Effector CD8-positive, alpha-beta T cell (primary cell): ENCODE results near the gene RIGI.
"Not testable (repeated sequence)": the region's sequence is repeated elsewhere in the genome, so short reads cannot be mapped to it uniquely, and the experiment has no call there.

ENCODE experiments used
- DNase-seq: peaks from one replicate; lab custom pipeline; 2025; lab: John Stamatoyannopoulos, UW
- total RNA-seq, 4 experiments: gene quantifications; one replicate each; lab custom pipeline; 2026; lab: John Stamatoyannopoulos, UW

Gene RIGI
- total RNA-seq, result 6.2 to 17.6 (median 12.3) reads per million in 4 experiments

DNA sequence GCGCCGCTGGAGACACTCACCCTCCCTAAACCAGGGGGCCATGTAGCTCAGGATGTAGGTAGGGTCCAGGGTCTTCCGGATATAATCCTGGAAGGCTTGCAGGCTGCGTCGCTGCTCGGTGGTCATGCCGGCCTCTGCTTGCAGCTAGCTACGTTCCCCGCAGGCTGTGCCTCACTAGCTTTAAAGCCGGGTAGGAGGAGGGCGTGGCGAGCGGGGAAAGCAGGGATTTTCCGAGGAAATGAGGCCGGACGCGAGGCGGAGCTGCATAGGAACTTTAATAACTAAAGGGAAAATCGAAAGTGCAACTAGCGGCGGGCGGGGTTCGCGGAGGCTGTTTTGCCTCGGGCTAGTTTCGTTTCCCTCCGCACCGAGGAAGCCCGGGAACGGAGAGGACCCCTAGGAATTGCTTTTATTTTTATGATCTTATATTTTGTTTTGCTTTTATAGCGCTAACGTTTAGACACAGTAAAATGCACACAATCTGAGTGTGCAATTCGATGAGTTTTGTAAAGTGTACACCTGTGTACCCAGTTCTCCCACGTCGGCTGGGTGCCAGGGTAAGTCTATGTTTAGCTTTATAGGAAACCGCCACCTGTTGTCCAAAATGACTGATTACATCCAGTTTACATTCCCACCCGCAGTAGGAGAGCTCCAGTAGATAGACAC is at the start of gene RIGI:
Gene RIGI, minus strand, starts transcription at position 156 of the 666 bp plus-strand sequence. Its CDS starts 30 bp downstream, at position 126.
- DNase-seq, result peak; percentile 84

DNA sequence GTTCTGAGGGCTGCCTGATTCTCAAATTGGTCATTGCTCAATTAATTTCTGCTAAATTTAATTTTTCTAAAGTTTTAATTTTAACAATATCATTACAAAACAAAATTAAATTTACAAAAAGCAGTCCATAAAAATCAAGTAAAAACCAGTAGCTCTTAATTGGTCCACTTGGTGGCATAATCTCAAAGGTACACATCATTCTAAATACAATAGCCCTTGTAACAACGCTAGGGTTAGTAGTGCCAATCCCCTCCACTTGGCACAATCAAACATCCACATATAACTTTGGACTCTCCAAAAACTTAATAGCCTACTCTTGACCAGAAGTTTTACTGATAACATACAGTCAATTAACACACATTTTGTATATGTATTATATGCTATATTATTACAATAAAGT is 48.9 kb upstream of the RIGI start:
- no peak for DNase-seq

DNA sequence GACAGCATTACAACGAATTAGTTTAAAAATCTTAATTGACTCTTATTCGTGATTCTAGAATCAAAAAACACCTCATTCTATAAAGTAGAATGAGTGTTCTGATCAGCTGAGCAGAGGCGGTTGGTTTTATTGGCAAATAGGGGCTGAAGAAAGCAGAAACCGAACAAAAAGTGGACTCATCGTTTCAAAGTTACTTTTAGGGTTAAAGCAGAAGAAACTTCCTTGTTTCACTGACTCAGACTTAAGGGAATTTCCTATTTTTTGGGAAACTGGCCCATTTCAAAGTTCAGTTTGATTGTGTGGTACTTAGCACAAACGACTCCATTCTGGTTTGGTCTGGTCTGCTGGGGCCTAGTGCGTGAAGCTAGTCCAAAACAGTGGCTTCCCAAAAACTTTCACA is 47.8 kb upstream of the RIGI start:
- DNase-seq, result no peak

DNA sequence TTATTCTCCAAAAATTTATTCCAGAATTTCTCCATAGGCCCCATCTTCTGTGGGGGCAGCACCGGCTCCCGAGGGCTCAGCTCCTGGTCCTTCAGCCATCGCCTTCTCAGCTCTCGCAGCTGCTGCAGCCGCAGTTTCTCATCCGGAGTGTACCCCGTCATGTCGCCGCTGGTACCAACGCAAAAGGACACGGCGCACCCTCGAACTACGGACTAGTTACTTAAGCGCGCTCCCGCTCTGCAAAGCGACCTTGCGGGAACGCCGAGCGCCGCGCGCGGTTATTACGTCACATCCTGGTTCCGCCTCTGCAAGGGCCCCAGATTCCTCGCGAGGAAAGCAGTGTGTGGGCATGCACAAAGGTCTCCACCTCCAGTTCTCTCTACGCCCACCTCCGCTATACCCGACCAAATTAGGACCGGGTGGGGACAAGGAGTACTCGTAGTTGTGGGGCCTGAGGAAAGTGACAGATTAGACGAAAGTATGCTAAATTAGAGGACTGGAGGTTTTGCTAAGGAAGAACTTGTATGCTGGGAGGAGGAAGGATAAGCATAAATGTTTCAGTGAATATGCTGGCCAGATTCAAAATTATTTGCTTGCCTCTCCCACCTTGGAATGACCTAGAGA is 47.0 kb upstream of the RIGI start, which contains the start of gene NDUFB6:
Gene NDUFB6, minus strand, starts transcription at position 260 of the 624 bp plus-strand sequence. Its CDS starts 99 bp downstream, at position 161.
- DNase-seq, result peak; percentile 90

DNA sequence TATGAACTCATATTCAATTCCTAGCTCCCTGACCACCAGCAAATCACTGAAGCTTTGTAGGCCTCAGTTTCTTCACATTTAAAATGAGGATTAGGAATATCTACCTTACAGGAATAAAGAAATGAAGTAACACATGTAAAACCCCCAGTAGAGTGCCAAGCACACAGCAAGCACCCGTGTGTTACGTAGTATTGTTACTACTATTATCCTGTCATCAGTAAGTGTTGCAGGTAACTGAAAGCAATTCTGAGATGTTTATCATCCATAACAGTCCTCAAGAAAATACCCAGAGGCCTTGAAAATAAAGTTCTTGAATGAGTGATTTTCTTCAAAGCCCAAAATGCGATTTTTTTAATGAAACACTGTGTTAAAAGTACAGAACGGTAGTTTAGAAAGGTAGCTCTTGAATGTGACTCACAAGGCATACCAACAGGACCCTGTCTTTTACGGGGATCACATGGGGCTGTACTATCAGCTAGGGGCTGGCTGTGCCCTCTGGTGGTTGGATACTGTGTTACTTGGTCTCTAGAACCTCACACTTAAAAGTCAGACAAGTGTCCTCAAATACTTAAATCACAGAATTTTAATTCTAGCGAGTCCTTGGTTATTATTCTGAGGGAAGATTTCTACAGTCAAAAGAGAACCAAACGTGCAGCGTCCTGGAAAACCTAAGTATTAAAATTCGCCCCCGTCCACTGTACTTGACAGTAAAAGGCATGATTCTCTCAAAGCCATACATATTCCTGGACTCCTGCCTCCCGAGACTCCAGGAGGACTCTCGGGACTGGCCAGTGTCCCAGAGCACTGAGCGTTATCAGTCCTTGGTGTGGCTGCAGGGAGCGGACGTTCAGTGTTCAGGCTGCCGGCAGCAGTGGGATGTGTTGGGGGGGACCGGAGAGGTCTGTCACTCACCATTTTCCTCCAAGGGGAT is 46.2 kb upstream of the RIGI start:
- peak; percentile 50 for DNase-seq

DNA sequence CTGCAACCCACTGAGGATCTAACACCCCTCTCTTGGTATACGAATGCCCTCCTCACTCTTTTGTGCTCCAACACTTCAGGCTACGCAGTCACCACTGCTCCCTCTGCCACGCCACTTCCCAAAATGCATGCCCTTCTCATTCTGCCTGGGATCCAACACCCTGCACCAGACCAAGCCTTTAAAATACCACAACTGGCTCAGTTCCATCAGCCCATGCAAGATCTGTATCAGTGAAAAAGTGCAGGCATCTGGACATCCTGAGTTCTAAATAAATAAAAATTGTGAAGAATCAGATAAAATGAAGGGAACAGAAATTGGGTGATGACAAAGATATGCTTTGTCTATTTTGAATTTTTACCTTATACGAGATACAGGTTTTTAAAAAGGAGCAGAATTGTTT is 44.3 kb upstream of the RIGI start:
- no peak for DNase-seq

DNA sequence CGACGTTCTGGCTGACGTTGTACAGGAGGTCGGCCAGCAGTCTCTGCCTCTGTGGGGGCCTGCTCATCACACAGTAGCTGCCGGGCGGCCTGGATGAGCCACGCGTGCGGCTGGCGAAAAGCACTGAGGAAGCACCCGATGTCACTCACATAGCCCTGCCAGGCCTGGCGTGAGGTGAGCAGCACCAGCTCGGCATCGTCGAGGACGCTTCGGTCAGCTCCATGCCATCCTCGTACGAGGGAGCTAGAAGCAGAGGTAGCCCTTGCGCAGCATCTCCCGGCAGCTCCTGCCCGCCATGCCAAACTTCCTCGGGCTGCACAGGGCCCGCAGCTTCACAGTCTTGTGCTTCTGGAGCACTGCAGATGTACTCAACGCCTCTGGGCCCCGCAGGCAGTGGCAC is 40.8 kb upstream of the RIGI start:
- no peak for DNase-seq

DNA sequence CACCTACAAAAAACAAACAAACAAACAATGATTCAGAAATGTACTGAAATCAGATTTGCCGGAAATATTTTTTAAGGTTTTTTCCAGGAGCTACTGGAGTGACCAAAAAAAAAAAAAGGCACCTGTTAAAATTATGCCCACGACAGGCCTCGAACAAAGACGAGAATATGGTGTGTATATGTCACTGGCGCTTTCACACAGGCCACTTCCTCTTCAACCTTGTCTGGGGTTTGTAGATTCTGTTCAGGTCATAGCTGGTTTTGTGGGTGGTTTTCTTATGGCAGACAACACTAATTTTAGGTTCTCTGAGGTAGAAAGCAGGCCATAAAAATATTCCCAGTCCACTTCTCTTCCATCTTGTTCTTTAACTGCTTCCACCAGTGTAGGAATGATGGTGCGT is 40.0 kb upstream of the RIGI start:
- no peak for DNase-seq

DNA sequence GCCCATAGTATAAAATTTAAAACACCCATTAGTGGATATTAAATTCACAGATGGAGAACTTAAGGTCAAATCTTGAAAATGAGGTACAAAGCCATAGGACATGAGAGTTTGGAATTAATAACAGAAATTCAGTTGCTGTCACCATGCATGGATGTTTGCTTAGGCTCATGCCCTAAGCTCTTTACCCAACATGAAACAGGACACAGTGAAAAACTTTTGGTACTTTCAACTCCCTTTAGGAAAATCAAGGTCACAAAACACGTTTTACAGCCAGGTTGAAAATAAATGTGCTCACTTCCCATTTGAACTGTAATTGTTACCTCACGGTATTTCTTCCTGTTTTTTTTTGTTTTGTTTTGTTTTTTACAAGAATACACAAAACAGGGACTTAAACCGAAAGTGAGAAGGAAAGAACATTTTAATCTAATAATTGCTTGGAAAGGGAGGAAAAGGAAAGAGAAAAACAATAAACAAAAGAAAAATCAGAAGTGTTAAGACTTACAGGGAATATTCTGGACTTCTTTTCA is 32.5 kb upstream of the RIGI start:
- no peak for DNase-seq

DNA sequence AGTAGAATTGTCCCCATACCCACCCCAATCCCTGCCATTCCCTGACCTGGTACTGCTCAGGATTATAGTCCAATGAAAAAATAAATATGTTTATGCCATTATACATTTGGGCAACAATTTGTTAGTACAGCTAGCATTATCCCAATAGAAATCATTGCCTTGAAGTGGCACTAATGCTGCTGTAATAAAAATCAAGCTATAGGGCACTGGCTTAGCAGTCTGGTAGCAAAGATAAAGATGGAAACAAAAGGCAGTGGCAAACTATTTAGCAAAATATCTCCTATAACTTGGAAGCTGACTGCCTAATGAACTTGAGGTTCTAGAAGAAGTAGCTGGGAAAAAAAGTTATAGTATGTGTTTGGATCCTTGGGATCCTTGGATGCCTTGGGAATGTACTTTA is 28.6 kb upstream of the RIGI start:
- DNase-seq, result no peak

DNA sequence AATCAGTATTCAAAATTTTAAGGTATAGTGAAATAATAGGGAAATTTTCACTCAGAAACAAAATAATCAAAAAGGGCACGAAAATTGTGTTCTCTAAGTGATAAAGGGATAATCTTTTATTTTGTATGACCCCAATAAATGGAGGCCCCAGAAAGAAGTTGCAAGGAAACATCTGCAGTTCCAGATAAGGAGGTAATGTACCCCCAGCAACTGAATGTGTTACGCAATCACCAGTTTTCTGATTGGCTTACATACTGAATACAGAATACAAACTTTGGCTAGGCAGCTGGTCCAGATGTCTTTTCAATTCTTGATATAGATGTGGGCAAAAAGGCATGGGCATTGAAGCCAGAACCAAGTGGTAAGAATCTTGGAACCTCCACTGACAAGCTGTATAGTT is 28.1 kb upstream of the RIGI start:
- DNase-seq, result no peak

DNA sequence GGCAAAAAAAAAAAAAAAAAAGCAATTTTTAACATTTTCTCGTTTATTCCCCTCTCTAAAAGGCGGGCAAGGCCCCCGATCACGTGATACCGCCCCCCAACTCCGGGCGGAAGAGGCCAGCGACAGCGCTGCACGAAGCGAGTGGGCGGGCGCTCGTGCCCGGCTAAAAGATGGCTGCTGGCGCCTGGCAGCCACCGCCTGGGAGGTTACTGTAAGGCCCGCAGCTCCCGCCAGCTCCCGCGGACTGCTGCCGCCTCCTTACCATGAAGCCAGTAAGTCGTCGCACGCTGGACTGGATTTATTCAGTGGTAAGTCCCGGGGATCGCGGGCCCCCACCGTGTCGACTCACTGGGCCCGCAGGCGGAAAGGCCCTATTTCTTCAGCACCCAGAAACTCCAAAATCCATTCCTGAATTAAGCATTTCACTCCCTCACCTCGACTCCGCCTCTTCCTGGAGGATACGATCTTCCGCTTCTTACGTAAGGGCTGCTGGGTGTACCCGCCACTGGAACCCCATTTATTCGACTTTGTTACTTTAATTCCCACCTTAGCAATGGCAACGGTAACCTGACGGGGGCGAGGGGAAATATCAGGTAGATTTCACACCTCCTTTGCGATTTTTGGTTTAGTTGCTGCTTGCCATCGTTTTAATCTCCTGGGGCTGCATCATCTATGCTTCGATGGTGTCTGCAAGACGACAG is 26.3 kb upstream of the RIGI start, which contains the start of the genes SMIM27 and TOPORS:
Gene SMIM27, plus strand, starts transcription at position 156 of the 701 bp plus-strand sequence. Its CDS starts 108 bp downstream, at position 264.
Gene TOPORS, minus strand, starts transcription at position 415 of the 701 bp plus-strand sequence. Its CDS starts 150 bp downstream, at position 265.
- peak; percentile 87 for DNase-seq

DNA sequence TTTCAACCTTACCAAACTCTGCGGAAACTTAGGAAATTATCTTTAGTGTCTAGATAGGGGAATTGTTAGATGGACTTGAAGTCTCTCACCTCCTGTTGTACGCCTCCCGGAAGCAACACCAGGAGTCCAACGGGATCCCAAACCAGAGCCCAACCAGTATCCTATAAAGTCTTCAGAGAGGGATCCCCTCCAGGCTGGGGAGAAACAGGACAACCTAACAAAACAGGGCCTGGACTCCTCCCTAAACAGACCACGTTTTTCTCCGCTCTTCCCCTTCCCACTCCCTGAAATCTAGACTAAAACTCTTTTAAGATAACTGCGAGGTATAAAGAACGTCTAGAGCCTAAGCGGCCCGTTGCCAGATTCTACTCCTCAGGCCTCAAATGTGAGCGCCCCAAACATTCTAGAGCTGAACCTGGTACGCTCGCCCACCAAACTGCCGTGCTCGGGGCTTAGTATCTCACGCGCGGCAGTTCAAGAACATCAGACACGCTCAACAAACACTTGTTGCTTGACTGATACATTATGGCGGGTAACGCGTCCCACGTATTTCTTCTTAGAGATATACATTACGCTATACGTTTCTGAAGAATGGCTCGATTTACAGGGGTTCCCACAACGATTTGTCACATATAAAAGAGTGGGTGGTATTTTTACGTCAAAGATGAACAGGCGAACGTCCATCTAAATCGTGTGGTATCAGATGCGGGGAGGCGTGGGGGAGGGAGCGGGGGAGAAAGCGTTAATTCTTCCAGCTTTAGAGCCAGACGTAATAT is 25.5 kb upstream of the RIGI start:
- DNase-seq, result peak; percentile 20

DNA sequence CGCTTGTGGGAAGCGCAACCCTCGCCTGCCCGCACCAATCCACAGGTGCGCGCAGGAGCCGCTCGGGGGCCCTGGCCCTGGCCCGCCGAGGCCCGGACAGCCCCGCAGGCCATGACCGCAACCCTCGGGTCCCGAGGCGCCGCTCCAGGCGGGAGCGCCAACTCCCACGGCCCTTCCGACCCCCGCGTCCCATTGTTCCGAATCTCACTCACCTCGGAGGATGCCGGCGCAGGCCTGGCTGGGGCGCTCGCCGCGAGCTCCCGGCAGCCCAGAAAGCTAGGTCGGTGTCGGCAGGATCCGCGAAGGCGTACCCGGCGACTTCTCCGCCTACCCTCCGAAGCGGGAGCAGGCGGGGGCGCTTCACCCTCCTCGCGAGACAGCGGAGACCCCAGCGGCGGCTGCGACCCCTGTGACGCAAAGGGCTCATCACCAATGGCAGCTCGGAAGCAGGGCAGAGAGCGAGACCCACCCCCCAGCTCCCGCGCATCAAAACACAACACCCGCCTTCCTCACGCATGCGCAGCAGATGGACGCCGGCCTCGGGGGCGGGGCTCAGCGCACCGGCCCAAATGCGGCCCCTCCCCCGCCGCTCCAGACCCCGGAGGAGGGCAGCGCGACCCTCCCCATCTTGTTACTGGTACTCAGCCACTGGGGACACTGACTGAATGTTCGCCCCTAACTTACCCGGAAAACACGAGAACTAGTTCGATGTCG is 24.7 kb upstream of the RIGI start:
- peak; percentile 96 for DNase-seq

DNA sequence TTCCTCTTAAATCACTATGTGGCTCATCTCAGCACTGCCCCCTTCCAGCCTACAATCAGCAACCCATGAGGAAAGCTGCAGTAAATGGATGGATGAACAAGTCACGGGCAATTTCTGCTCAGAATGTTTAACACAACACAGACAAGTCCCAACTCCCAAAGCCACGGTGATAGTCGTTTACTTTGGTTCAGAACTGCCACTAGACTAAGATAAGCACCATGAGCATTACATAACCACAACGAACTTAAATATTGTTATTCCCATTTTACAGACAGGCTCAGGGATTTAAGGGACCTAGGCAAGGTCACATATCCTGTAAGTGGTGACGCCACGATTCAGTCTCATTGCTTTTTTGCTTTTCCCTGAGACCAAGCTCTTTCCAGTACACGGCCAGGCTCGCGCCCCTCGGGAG is 24.2 kb upstream of the RIGI start:
- DNase-seq, result no peak

DNA sequence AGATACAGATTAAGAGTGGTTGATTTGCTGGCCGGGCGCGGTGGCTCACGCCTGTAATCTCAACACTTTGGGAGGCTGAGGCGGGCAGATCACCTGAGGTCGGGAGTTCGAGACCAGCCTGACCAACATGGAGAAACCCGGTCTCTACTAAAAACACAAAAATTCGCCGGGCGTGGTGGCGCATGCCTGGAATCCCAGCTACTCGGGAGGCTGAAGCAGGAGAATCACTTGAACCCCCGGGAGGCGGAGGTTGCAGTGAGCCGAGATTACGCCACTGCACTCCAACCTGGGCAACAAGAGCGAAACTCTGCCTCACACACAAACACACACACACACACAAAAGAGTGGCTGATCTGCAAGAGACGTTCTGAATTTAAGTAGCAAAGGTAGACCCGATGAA is 22.2 kb upstream of the RIGI start:
- DNase-seq, result not testable (repeated sequence)

DNA sequence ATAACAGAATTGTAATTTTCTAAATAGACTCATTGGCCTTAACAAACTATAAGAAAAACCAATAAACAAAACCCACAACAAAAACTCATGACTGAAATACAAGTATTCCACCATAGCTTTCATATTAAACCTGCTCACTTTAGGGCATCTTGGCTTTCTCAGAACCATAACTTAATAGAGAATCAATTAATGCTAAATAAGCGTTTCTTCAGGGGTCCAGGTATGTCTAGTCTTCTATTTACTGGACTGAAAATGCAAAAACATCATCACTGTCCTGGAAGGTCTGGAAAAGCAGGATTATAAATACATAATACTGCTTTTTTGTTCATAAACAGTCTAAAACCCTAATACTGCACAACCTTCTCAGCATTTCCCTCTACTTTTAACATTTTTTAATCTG is 19.9 kb upstream of the RIGI start:
- DNase-seq, result no peak

DNA sequence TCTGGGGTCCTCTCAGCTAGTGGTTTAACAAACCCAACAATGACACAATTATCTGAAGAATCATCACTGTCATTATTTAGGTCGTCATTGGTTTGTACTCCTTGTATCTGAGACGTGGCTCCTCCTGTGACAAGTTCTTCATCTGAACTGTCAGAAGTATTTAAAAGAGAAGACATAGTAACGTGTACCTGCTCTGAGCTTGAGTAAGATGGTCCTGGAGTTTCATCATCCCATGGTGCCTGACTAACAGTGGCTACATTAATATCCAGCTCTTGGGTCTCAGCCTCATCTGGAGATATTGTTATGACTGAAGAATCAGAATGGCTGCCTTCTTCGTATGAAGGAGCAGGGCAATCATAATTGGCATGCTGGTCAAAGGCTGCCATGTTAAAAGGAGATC is 17.1 kb upstream of the RIGI start:
- DNase-seq, result no peak

DNA sequence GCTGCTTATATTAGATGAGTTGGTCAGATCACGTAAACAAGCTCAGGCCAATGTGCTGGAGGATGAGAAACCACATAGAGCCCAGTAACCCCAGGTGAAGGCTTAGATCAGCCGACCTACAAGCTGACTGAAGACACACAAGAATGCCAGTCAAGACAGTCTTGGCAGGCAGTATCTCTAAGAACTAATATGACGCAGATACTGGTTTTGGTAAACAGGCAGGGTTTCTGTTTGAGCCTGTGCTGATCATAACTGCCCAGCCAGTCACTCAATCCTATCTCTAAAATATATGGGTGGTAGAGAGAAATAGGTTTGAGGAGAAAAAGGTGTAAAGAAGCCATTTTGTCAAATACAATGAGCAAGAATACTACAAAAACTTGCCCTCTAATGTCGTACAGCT is 7.8 kb upstream of the RIGI start:
- DNase-seq, result no peak

DNA sequence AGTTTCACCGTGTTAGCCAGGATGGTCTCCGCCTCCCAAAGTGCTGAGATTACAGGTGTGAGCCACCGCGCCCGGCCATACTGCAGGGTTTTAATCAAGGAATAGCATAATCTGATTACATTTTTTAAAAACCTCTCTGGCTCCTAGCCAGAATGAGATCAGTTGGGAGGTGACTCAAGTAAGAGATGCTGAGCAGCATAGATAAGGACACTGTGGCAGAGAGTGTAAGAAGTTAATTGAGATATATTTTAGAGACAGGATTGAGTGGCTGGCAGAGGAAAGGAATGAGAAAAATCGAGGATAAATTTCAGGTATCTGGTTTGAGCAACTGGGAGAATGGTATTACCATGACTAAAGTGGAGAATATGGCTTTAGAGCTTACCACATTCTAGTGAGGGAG is 7.3 kb upstream of the RIGI start:
- no peak for DNase-seq
